Astrocyte (in vitro differentiated cells and primary cell): ENCODE data around the gene CHAD. TPM values are rescaled to one million over a fixed set of nuclear protein-coding genes. Genes with fewer than 3 reads are reported as not detected.

Experiments used
- DNase-seq: peaks from one replicate; pipeline ENCODE4 v3.0.0-alpha.2; 2010; ENCODE audit warnings: low read depth
- FAIRE-seq: peaks from 2 replicates; lab custom pipeline; 2011; peaks lifted over from hg19 to GRCh38; lab: Jason Lieb, UNC
- H2AFZ ChIP-seq: 2 replicates; pipeline ENCODE4 v1.6.0; 2012; ENCODE audit warnings: low read depth, low read length, inconsistent platforms
- H3K27ac ChIP-seq: 2 replicates; pipeline ENCODE4 v1.5.1; 2011; ENCODE audit warnings: low read depth, low read length, inconsistent platforms
- H3K27me3 ChIP-seq: 2 replicates; pipeline ENCODE4 v1.6.0; 2011; ENCODE audit warnings: low read length, inconsistent platforms; ENCODE audit not compliant: insufficient read depth
- H3K36me3 ChIP-seq: 2 replicates; pipeline ENCODE4 v1.5.1; 2011; ENCODE audit warnings: low read length, inconsistent platforms; ENCODE audit not compliant: insufficient read depth
- H3K4me1 ChIP-seq: 2 replicates; pipeline ENCODE4 v1.5.1; 2011; ENCODE audit warnings: low read length, inconsistent platforms; ENCODE audit not compliant: insufficient read depth
- H3K4me2 ChIP-seq: 2 replicates; pipeline ENCODE4 v1.6.0; 2012; ENCODE audit warnings: low read length, inconsistent platforms
- H3K4me3 ChIP-seq: 2 replicates; pipeline ENCODE4 v1.5.1; 2011; ENCODE audit warnings: low read depth, mild to moderate bottlenecking, low read length, inconsistent platforms; ENCODE audit not compliant: insufficient read depth
- H3K79me2 ChIP-seq: 2 replicates; pipeline ENCODE4 v1.6.0; 2012; ENCODE audit warnings: mild to moderate bottlenecking, low read length, inconsistent platforms; ENCODE audit not compliant: insufficient read depth
- H3K9ac ChIP-seq: 2 replicates; pipeline ENCODE4 v1.6.0; 2012; ENCODE audit warnings: mild to moderate bottlenecking, low read length, inconsistent platforms
- H3K9me3 ChIP-seq: 2 replicates; pipeline ENCODE4 v1.5.1; 2012; ENCODE audit warnings: low read depth, mild to moderate bottlenecking, low read length, inconsistent platforms; ENCODE audit not compliant: insufficient read depth
- H4K20me1 ChIP-seq: 2 replicates; pipeline ENCODE4 v1.6.0; 2012; ENCODE audit warnings: low read length, inconsistent platforms; ENCODE audit not compliant: insufficient read depth
- H3K27ac Mint-ChIP-seq: one replicate; pipeline ENCODE4 v1.8.0; 2021; ENCODE audit warnings: mild to moderate bottlenecking, mixed read lengths; ENCODE audit not compliant: unreplicated experiment
- H3K27me3 Mint-ChIP-seq: one replicate; pipeline ENCODE4 v1.8.0; 2021; ENCODE audit warnings: low read depth, mixed read lengths; ENCODE audit not compliant: unreplicated experiment
- H3K36me3 Mint-ChIP-seq: one replicate; pipeline ENCODE4 v1.8.0; 2021; ENCODE audit warnings: low read depth, mixed read lengths; ENCODE audit not compliant: unreplicated experiment
- H3K4me1 Mint-ChIP-seq: one replicate; pipeline ENCODE4 v1.8.0; 2021; ENCODE audit warnings: low read depth, mixed read lengths; ENCODE audit not compliant: unreplicated experiment
- H3K4me3 Mint-ChIP-seq: one replicate; pipeline ENCODE4 v1.8.0; 2021; ENCODE audit warnings: mild to moderate bottlenecking, moderate library complexity, mixed read lengths; ENCODE audit not compliant: unreplicated experiment
- H3K9me3 Mint-ChIP-seq: one replicate; pipeline ENCODE4 v1.8.0; 2021; ENCODE audit warnings: mild to moderate bottlenecking, mixed read lengths; ENCODE audit not compliant: unreplicated experiment
- EZH2 ChIP-seq: IDR thresholded peaks from 2 replicates; pipeline ENCODE4 v1.6.1; 2012; ENCODE audit warnings: mild to moderate bottlenecking, low read length, inconsistent platforms; ENCODE audit not compliant: insufficient read depth
- total RNA-seq: library from RNA; stranded (reverse); gene quantifications from 2 replicates; pipeline ENCODE4 v1.2.1, GENCODE V29; 2021
- TF ChIP-seq, protein P1 (sequence below): IDR thresholded peaks from 2 replicates; pipeline ENCODE4 v1.5.1; 2011; ENCODE audit warnings: low read depth, mild to moderate bottlenecking, inconsistent platforms, low read length, moderate library complexity; ENCODE audit not compliant: insufficient read depth

The CHAD gene
- total RNA-seq, 1 donor from 2014 or later: not detected

DNA sequence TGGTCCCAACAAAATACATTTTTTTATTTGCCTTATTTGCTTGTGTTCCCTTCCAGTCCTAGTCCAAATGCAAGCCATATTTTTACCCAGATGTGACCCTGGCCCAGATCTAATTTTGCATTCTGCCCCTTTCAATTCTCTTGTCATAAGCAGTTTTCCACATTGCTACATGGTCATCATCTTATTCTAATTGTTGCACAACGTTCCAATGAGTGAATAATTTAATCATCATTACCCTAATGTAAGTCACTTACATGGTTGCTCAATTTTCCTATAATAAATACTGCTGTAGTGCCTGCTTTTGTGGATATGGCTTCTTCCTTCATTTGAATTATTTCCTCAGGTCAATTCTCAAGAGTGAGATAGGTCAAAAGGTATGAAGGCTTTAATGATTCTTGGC is 22.8 kb upstream of the CHAD start:
- no peaks in the 10 kb centered on the region for H4K20me1 ChIP-seq
- no peak overlapping the region for H3K4me2 ChIP-seq
- Mint-ChIP-seq H3K4me1 (no peaks in the 10 kb centered on the region), H3K36me3 (peaks cover 6% of the 10 kb centered on the region), H3K27me3 (peaks cover 5% of the 10 kb centered on the region), H3K27ac (no peak overlapping the region), H3K9me3 (no peaks in the 10 kb centered on the region), H3K4me3 (no peak overlapping the region)
- no peaks in the 10 kb centered on the region for H3K4me1 ChIP-seq
- FAIRE-seq (no peak), DNase-seq (no peak)
- H3K9me3 ChIP-seq: no peaks in the 10 kb centered on the region
- H3K27me3 ChIP-seq: no peaks in the 10 kb centered on the region
- H3K27ac ChIP-seq: no peak overlapping the region
- H3K79me2 ChIP-seq: no peaks in the 10 kb centered on the region
- no peak overlapping the region for H3K9ac ChIP-seq
- no peak for TF ChIP-seq EZH2
- TF ChIP-seq, protein P1, sequence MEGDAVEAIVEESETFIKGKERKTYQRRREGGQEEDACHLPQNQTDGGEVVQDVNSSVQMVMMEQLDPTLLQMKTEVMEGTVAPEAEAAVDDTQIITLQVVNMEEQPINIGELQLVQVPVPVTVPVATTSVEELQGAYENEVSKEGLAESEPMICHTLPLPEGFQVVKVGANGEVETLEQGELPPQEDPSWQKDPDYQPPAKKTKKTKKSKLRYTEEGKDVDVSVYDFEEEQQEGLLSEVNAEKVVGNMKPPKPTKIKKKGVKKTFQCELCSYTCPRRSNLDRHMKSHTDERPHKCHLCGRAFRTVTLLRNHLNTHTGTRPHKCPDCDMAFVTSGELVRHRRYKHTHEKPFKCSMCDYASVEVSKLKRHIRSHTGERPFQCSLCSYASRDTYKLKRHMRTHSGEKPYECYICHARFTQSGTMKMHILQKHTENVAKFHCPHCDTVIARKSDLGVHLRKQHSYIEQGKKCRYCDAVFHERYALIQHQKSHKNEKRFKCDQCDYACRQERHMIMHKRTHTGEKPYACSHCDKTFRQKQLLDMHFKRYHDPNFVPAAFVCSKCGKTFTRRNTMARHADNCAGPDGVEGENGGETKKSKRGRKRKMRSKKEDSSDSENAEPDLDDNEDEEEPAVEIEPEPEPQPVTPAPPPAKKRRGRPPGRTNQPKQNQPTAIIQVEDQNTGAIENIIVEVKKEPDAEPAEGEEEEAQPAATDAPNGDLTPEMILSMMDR: no peak
- no peak overlapping the region for H2AFZ ChIP-seq
- H3K36me3 ChIP-seq: no peaks in the 10 kb centered on the region
- H3K4me3 ChIP-seq: no peak overlapping the region

DNA sequence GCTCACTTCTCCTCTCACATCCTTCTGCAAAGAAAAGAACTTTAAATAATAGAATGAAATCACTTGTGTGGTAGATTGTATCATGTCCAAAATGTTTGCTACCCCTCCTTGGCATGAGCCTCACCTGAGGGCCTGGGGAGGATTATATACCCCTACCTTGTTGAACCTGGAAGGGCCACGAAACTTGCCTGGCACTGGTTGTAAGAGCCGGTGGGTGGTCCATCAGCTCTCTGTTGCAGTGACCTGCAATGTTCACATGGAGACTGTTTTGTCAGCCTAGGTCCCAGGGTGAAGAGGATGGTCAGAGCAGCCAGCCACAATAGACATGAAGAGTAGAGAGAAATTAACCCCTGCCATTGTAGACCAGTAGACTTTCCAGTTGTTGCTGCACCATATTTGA is 20.2 kb upstream of the CHAD start:
- DNase-seq (no peak), FAIRE-seq (no peak)
- no peak for TF ChIP-seq EZH2
- TF ChIP-seq, protein P1: no peak
- no peak overlapping the region for H3K27ac Mint-ChIP-seq
- no peaks in the 10 kb centered on the region for H3K4me1 Mint-ChIP-seq
- Histone ChIP-seq H3K79me2 (no peaks in the 10 kb centered on the region), H3K27me3 (no peaks in the 10 kb centered on the region), H3K4me2 (no peak overlapping the region), H3K27ac (no peak overlapping the region), H3K9ac (no peak overlapping the region), H4K20me1 (no peaks in the 10 kb centered on the region), H3K4me1 (no peaks in the 10 kb centered on the region), H3K36me3 (peaks cover 9% of the 10 kb centered on the region), H3K9me3 (no peaks in the 10 kb centered on the region), H2AFZ (no peak overlapping the region), H3K4me3 (no peak overlapping the region)
- no peak overlapping the region for H3K4me3 Mint-ChIP-seq
- no peaks in the 10 kb centered on the region for H3K27me3 Mint-ChIP-seq
- H3K9me3 Mint-ChIP-seq: no peaks in the 10 kb centered on the region
- peaks cover 11% of the 10 kb centered on the region for H3K36me3 Mint-ChIP-seq

DNA sequence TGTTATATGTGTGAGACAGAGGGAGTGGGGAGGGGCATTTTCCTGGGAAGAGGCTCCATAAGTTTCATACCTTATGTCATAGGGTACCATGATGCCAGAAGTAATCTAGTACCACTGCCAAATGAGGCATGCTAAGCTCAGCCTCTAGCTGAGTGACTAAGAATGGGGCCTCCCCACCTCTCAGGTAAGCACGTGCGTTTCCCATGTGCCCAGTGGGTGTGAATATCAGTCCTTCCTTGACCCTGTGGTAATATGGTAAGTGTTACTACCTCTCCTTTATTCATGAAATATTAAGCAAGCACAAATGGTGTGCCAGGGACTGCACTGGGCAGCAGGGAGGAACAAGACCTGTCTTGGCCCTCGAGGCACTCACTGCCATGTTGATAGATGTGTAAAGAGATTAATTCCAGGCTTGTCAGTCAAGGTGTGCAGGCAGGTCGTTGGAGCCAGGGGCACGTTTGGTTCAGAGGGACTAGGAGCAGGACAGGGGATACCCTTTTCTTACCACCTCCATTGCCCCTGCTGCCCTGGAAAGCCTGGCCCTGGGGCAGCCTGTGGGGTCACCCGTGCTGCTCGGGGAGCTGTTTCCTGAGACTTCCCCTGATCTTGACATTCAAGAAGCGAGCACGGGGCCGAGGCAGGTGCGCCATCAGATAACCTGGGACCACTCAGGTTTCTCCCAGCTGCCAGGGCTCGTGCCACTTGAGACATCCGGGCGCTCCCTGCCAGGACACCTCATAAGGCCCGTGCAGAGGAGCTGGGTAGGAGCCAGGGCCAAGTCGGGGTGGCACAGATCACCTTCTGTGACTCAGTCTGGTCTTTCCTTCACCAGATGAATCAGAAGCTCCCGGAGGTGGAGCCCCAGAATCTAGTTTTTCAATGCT is 18.8 kb upstream of the CHAD start:
- Histone ChIP-seq H3K79me2 (no peaks in the 10 kb centered on the region), H3K9me3 (no peaks in the 10 kb centered on the region), H3K4me3 (no peak overlapping the region), H3K4me2 (no peak overlapping the region), H3K27me3 (no peaks in the 10 kb centered on the region), H3K36me3 (peaks cover 15% of the 10 kb centered on the region), H4K20me1 (no peaks in the 10 kb centered on the region), H3K27ac (no peak overlapping the region), H3K9ac (no peak overlapping the region), H3K4me1 (peaks cover 8% of the 10 kb centered on the region), H2AFZ (no peak overlapping the region)
- Mint-ChIP-seq H3K36me3 (peaks cover 11% of the 10 kb centered on the region), H3K27ac (no peak overlapping the region), H3K4me1 (peaks cover 4% of the 10 kb centered on the region), H3K9me3 (no peaks in the 10 kb centered on the region), H3K27me3 (no peaks in the 10 kb centered on the region), H3K4me3 (no peak overlapping the region)
- DNase-seq: no peak
- TF ChIP-seq, protein P1: no peak
- no peak for TF ChIP-seq EZH2
- no peak for FAIRE-seq
